WERI-Rb-1 (cell line): Measurements from ENCODE around the gene TH.

Experiments
- DNase-seq: peaks from one replicate; pipeline ENCODE4 v3.0.0-alpha.2; 2020
- H3K27ac ChIP-seq: fragments of 250-450 bp; sonication (Bioruptor Pico); 2 replicates; pipeline ENCODE4 v1.5.1; 2020; ENCODE audit warnings: mild to moderate bottlenecking, moderate library complexity
- H3K27me3 ChIP-seq: fragments of 250-450 bp; sonication (Bioruptor Pico); 2 replicates; pipeline ENCODE4 v1.5.1; 2021; ENCODE audit warnings: mild to moderate bottlenecking, low read depth, moderate library complexity; ENCODE audit not compliant: insufficient read depth, severe bottlenecking
- H3K36me3 ChIP-seq: fragments of 250-450 bp; sonication (Bioruptor Pico); 2 replicates; pipeline ENCODE4 v1.5.1; 2020; ENCODE audit warnings: mild to moderate bottlenecking, moderate library complexity
- H3K4me3 ChIP-seq: 2 replicates; pipeline ENCODE4 v1.5.1; 2011; ENCODE audit warnings: low read depth, mild to moderate bottlenecking, control low read depth, low read length
- H3K9me3 ChIP-seq: fragments of 250-450 bp; sonication (Bioruptor Pico); 2 replicates; pipeline ENCODE4 v1.5.1; 2021; ENCODE audit warnings: mild to moderate bottlenecking, moderate library complexity; ENCODE audit not compliant: severe bottlenecking
- TF ChIP-seq, protein P1 (sequence below): IDR thresholded peaks from 2 replicates; pipeline ENCODE4 v1.5.1; 2011; ENCODE audit warnings: low read depth, mild to moderate bottlenecking, control low read depth, inconsistent platforms, low read length

Gene TH

DNA sequence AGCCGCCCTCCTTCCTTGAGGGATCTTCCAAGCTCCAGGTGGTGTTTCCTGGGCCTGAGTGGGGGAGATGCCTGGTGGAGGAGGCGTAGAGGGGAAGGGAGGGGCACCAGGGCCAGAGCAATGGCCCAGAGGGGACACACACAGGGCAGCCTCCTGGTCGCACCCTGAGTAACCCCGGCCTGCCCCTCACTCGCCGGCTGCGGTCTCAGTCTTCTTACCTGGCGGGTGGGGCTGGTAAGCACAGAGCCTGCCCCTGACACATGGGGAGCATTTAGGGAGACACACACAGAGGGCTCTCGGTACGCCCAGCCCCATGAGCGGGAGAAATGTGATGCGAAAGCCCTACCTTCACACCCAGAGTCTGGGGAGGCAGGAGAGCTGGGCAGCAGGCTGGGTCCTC lies 56.3 kb downstream of the TH start:
- peaks cover 93% of the 10 kb centered on the region for H3K27me3 ChIP-seq
- no peak for DNase-seq
- no peaks in the 10 kb centered on the region for H3K36me3 ChIP-seq
- no peak overlapping the region for H3K27ac ChIP-seq
- H3K4me3 ChIP-seq: no peak overlapping the region
- TF ChIP-seq, protein P1, sequence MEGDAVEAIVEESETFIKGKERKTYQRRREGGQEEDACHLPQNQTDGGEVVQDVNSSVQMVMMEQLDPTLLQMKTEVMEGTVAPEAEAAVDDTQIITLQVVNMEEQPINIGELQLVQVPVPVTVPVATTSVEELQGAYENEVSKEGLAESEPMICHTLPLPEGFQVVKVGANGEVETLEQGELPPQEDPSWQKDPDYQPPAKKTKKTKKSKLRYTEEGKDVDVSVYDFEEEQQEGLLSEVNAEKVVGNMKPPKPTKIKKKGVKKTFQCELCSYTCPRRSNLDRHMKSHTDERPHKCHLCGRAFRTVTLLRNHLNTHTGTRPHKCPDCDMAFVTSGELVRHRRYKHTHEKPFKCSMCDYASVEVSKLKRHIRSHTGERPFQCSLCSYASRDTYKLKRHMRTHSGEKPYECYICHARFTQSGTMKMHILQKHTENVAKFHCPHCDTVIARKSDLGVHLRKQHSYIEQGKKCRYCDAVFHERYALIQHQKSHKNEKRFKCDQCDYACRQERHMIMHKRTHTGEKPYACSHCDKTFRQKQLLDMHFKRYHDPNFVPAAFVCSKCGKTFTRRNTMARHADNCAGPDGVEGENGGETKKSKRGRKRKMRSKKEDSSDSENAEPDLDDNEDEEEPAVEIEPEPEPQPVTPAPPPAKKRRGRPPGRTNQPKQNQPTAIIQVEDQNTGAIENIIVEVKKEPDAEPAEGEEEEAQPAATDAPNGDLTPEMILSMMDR: no peak
- peaks cover 15% of the 10 kb centered on the region for H3K9me3 ChIP-seq

DNA sequence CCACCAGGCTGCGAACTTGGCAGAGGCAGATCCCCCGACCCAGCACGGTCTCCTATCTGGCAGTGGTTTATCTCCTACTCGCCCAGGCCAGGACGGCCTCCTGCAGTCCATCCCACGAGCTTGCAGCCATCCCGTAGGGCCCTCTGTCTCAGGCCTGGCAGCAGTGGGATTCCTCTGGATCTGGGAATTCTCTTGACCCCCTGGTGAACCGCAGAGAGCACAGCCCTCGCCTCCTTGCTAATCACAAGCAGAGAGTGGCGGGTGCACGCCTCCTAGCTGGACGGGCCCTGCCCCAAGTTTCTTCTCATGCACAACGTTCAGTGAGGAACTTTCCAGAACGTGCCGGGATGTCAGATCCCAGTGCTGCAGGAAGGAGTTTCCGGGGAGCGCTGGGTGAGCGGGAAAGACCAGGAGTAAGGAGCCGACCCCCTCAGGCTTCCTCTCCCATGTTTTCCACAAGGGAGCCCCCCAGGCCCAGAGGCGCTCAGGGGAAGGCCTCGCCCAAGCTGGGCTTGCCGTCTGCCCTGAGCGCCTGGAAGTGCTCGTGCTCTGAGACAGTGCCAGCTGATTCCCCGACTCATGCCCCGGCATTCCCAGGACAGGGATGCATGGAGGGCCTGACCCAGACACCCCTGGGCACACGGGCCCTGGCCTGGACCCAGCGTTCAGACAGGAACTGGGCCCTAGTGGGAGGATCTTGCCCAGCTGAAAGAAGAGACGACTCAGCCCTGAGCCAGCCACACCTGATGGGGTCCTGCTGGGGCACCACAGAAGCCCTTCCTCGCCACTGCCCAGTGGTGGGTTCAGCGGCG lies 57.0 kb downstream of the TH start:
- TF ChIP-seq, protein P1: no peak
- no peak overlapping the region for H3K4me3 ChIP-seq
- peaks cover 15% of the 10 kb centered on the region for H3K9me3 ChIP-seq
- H3K27me3 ChIP-seq: peaks cover 93% of the 10 kb centered on the region
- no peak overlapping the region for H3K27ac ChIP-seq
- H3K36me3 ChIP-seq: no peaks in the 10 kb centered on the region
- no peak for DNase-seq
